A549 treated with RU486 at 1 μM for 4 hours (cell line): ENCODE data around the gene LIG4. TPM values are rescaled to one million over a fixed set of nuclear protein-coding genes. Genes with fewer than 3 reads are reported as not detected.

Experiments
- total RNA-seq: library from RNA; stranded (reverse); fragments of 200-300 nt; extraction: Qiagen RNA extraction; gene quantifications from 5 replicates; pipeline ENCODE4 v1.2.3, GENCODE V29; 2022; ENCODE audit warnings: low read depth

The LIG4 gene
- total RNA-seq, result 2.0 to 5.5 TPM (median 4.4 TPM) in 5 replicates

GRCh38 chr13:108215436-108215835 lies at the start of gene LIG4:
Gene LIG4 (minus strand): TSS chr13:108215536. CDS start chr13:108211268, 4,268 bp downstream.

GRCh38 chr13:108218044-108218974 lies 3.0 kb upstream of the LIG4 start, which contains the start of gene ABHD13:
Gene ABHD13 (plus strand): TSS chr13:108218392. CDS start chr13:108229219, 10,827 bp downstream.

Other genes starting within 250 kb of the LIG4 start
- 1.4 to 5.5 TPM (median 5.2 TPM) in 5 replicates for gene ABHD13, start 2.9 kb upstream of the LIG4 start, total RNA-seq
- 0.03 to 0.19 TPM (median 0.10 TPM) in 3 of 5 replicates, not detected in the others for gene TNFSF13B, start 54.2 kb upstream of the LIG4 start, total RNA-seq